ENCODE results near the gene HSF5.

DNA sequence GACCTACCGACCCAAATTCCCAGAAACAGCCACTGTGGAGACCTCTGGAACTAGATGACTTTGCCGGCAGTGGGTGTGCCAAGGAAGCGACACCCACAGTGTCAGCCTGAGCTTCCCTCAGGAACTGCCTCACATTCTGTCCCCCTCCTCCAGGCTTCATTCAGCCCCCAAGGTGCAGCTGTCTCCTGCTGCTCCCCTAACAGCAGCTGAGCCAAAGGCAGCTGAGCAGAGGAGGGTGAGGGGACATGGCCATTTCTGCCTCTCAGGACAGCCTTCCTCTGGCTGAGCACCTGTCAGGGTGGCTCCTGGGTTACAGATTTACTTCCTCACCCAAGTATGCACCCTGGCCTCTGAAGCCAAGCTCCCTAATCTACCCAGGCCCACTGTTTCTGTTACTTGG lies 48.3 kb upstream of the HSF5 start:
- TF ChIP-seq POLR2A (IDR thresholded peaks at IDR 0.05), result no peak
- no peak for TF ChIP-seq EP300 (IDR thresholded peaks at IDR 0.05)
- TF ChIP-seq, protein P1, sequence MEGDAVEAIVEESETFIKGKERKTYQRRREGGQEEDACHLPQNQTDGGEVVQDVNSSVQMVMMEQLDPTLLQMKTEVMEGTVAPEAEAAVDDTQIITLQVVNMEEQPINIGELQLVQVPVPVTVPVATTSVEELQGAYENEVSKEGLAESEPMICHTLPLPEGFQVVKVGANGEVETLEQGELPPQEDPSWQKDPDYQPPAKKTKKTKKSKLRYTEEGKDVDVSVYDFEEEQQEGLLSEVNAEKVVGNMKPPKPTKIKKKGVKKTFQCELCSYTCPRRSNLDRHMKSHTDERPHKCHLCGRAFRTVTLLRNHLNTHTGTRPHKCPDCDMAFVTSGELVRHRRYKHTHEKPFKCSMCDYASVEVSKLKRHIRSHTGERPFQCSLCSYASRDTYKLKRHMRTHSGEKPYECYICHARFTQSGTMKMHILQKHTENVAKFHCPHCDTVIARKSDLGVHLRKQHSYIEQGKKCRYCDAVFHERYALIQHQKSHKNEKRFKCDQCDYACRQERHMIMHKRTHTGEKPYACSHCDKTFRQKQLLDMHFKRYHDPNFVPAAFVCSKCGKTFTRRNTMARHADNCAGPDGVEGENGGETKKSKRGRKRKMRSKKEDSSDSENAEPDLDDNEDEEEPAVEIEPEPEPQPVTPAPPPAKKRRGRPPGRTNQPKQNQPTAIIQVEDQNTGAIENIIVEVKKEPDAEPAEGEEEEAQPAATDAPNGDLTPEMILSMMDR (IDR thresholded peaks at IDR 0.05), result no peak
- no peak for TF ChIP-seq POLR2AphosphoS5 (IDR thresholded peaks at IDR 0.05)

Measured in stomach (tissue), 4 donors.